Right lobe of liver (tissue), 6 donors: ENCODE data around the gene CAMK4. TPM values are rescaled to one million over a fixed set of nuclear protein-coding genes. Genes with fewer than 3 reads are reported as not detected.

Source experiments
- ATAC-seq, 4 donors: fragments of 200-7000 bp; cut with Tn5 transposase; one replicate each; pipeline ENCODE4 v1.9.1; 2020; ENCODE audit warnings: mild to moderate bottlenecking in 4 of 4, moderate library complexity in 4 of 4
- DNase-seq, 3 donors: peaks; one replicate each; pipeline ENCODE4 v3.0.0-alpha.2; 2020
- H3K27ac ChIP-seq, 3 donors: fragments of 200-600 bp; one replicate each; pipeline ENCODE4 v1.8.0; 2022
- H3K27me3 ChIP-seq, 2 donors: fragments of 200-600 bp; one replicate each; pipeline ENCODE4 v1.8.0; 2022
- H3K36me3 ChIP-seq, 4 donors: fragments of 200-600 bp; sonication (generic) in 1 of 4; one replicate each; pipeline versions ENCODE4 v1.5.1 to v1.8.0; 2017 to 2022; ENCODE audit warnings: control low read depth in 1 of 4
- H3K4me1 ChIP-seq, 4 donors: fragments of 200-600 bp; sonication (generic) in 1 of 4; one replicate each; pipeline versions ENCODE4 v1.5.1 to v1.8.0; 2017 to 2022; ENCODE audit warnings: control low read depth in 1 of 4
- H3K4me3 ChIP-seq, 3 donors: fragments of 200-600 bp; one replicate each; pipeline ENCODE4 v1.8.0; 2022
- H3K9me3 ChIP-seq, 4 donors: fragments of 200-600 bp; sonication (generic) in 1 of 4; one replicate each; pipeline versions ENCODE4 v1.5.1 to v1.8.0; 2017 to 2022; ENCODE audit warnings: control low read depth in 1 of 4
- CTCF ChIP-seq, 4 donors: fragments of 200-600 bp in 3 of 4; fragments of 450-650 bp in 1 of 4; IDR thresholded peaks; one replicate each; pipeline versions ENCODE4 v1.5.1 to v1.8.0; 2016 to 2022; ENCODE audit warnings: antibody characterized with exemption in 4 of 4, mild to moderate bottlenecking in 2 of 4
- POLR2A ChIP-seq: fragments of 450-650 bp; IDR thresholded peaks from one replicate; pipeline ENCODE4 v1.6.1; 2017; ENCODE audit warnings: antibody characterized with exemption, mild to moderate bottlenecking
- WGBS: methylation state at CpG from one replicate; pipeline ENCODE4 v1.1.6; 2018; ENCODE audit warnings: low coverage, low lambda C conversion rate; ENCODE audit not compliant: insufficient coverage; ENCODE audit errors: missing lambda C conversion rate; 5-methylcytosine and 5-hydroxymethylcytosine counted together
- intact Hi-C, 2 donors: fragments of 100-400 bp; cut with DNase I; formaldehyde crosslinking; loops; one replicate each; pipeline versions ENCODE4 v1.11.2 to v1.14.1; 2022
- total RNA-seq, 6 experiments: library from RNA; depleted of rRNA in 2 of 6; stranded (reverse); fragments of >200 nt in 2 of 6; fragmentation: NEBNext Ultra II Directional in 3 of 6; extraction: Animal tissue kit (Norgen Biotek cat#: 25700) in 3 of 6; gene quantifications; one replicate each; pipeline versions ENCODE4 v1.1.0 to v1.2.4, GENCODE V29; 2016 to 2023
- donor health status: DM: no; HTN: yes; CAD: no.
- donor health status: DM: no; HTN: no; CAD: no.
- donor health status: DM: no; HTN: no; CAD: no.
- donor health status: DM: no; HTN: yes; CAD: no.
- donor health status: DM: no; HTN: yes; CAD: no.

The CAMK4 gene
- total RNA-seq, 6 experiments from 2014 or later, result 0.81 to 4.3 (median 1.3) TPM

GRCh38 chr5:111385970-111386831 is 162.0 kb downstream of the CAMK4 start:
- Histone ChIP-seq H3K27me3 (no peaks in the 10 kb centered on the region), H3K9me3 (no peaks in the 10 kb centered on the region), H3K4me3 (no peak overlapping the region), H3K4me1 (no peaks in the 10 kb centered on the region), H3K27ac (no peak overlapping the region), H3K36me3 (no peaks in the 10 kb centered on the region)
- TF ChIP-seq CTCF (IDR thresholded peaks at IDR 0.05) (no peak), POLR2A (no peak)
- ATAC-seq, result no peak
- DNase-seq, result no peak
- intact Hi-C loops, result no loop called here
- 70% methylated on average over 6 of the region's 7 CpGs for WGBS

GRCh38 chr5:111386832-111387162 is 162.6 kb downstream of the CAMK4 start:
- Histone ChIP-seq H3K36me3 (no peaks in the 10 kb centered on the region), H3K4me3 (no peak overlapping the region), H3K9me3 (no peaks in the 10 kb centered on the region), H3K4me1 (no peaks in the 10 kb centered on the region), H3K27me3 (no peaks in the 10 kb centered on the region), H3K27ac (no peak overlapping the region)
- no peak for DNase-seq
- no peak for TF ChIP-seq POLR2A
- no peak for TF ChIP-seq CTCF (IDR thresholded peaks at IDR 0.05)
- intact Hi-C loops, result no loop called here
- no peak for ATAC-seq
- WGBS, result 32% methylated on average over 1 of the region's 1 CpG

- Histone ChIP-seq H3K4me1 (no peaks in the 10 kb centered on the region), H3K36me3 (no peaks in the 10 kb centered on the region), H3K9me3 (no peaks in the 10 kb centered on the region), H3K27me3 (no peaks in the 10 kb centered on the region), H3K27ac (no peak overlapping the region), H3K4me3 (no peak overlapping the region)
- no peak for DNase-seq
- WGBS, result 0% methylated on average over 1 of the region's 1 CpG
- ATAC-seq, result no peak
- intact Hi-C loops, result no loop called here
- no peak for TF ChIP-seq CTCF (IDR thresholded peaks at IDR 0.05)
Observed at GRCh38 chr5:111387361-111387760, 163.2 kb downstream of the CAMK4 start.

GRCh38 chr5:111389390-111390082 is 165.4 kb downstream of the CAMK4 start:
- ATAC-seq (no peak), DNase-seq (no peak)
- WGBS, result 0% methylated on average over 1 of the region's 1 CpG
- TF ChIP-seq POLR2A (no peak), CTCF (IDR thresholded peaks at IDR 0.05) (no peak)
- no peaks in the 10 kb centered on the region for H3K9me3 ChIP-seq
- H3K4me3 ChIP-seq, result no peak overlapping the region
- H3K27me3 ChIP-seq, result no peaks in the 10 kb centered on the region
- no peaks in the 10 kb centered on the region for H3K4me1 ChIP-seq
- no peaks in the 10 kb centered on the region for H3K36me3 ChIP-seq
- H3K27ac ChIP-seq, result no peak overlapping the region
- intact Hi-C loops, result no loop called here
